CD4-positive, alpha-beta T cell (primary cell): ENCODE results near the gene MRPL47. TPM values are rescaled to one million over a fixed set of nuclear protein-coding genes. Genes with fewer than 3 reads are reported as not detected.

Experiments
- ATAC-seq: fragments of 200-7000 bp; cut with Tn5 transposase; one replicate; pipeline ENCODE4 v1.10.0; 2022; ENCODE audit warnings: mild to moderate bottlenecking; ENCODE audit not compliant: poor library complexity
- CTCF ChIA-PET: fragments of 350-600 bp; sonication (Branson Sonifier 250); formaldehyde crosslinking; loops from one replicate; lab custom pipeline; 2021; ENCODE audit warnings: antibody characterized with exemption, inconsistent platforms; lab: Charles Lee
- POLR2A ChIA-PET: fragments of 350-600 bp; sonication (Branson Sonifier 250); formaldehyde crosslinking; loops from one replicate; lab custom pipeline; 2021; ENCODE audit warnings: antibody characterized with exemption, inconsistent platforms; lab: Charles Lee
- DNase-seq, 14 experiments: peaks; one replicate each; pipeline ENCODE4 v3.0.0-alpha.2; 2013 to 2020; ENCODE audit warnings: mixed read lengths in 2 of 14
- H3K27ac ChIP-seq, 2 donors: one replicate each; pipeline versions ENCODE4 v1.5.1 to v1.7.0; 2013; ENCODE audit warnings: low read length in 2 of 2, low read depth in 1 of 2, mild to moderate bottlenecking in 1 of 2
- H3K27me3 ChIP-seq, 2 experiments: 1 replicate in 1 of 2; 2 replicates in 1 of 2; pipeline versions ENCODE4 v1.6.1 to v1.7.0; 2013; ENCODE audit warnings: low read length in 2 of 2, control low read depth in 1 of 2, mild to moderate bottlenecking in 1 of 2, moderate library complexity in 1 of 2; ENCODE audit not compliant: insufficient read depth in 2 of 2, control insufficient read depth in 1 of 2
- H3K36me3 ChIP-seq: one replicate; pipeline ENCODE4 v1.6.1; 2013; ENCODE audit warnings: low read length, control low read depth; ENCODE audit not compliant: insufficient read depth
- H3K4me1 ChIP-seq: one replicate; pipeline ENCODE4 v1.6.1; 2013; ENCODE audit warnings: low read length, control low read depth; ENCODE audit not compliant: insufficient read depth
- H3K4me3 ChIP-seq: one replicate; pipeline ENCODE4 v1.5.1; 2013; ENCODE audit warnings: mild to moderate bottlenecking, low read length, moderate library complexity
- H3K9me3 ChIP-seq, 2 experiments: 1 replicate in 1 of 2; 2 replicates in 1 of 2; pipeline versions ENCODE4 v1.6.1 to v1.7.0; 2013; ENCODE audit warnings: low read length in 2 of 2, mild to moderate bottlenecking in 2 of 2, control low read depth in 1 of 2, moderate library complexity in 1 of 2; ENCODE audit not compliant: control insufficient read depth in 1 of 2, insufficient read depth in 1 of 2
- H3K27ac Mint-ChIP-seq: one replicate; pipeline ENCODE4 v1.8.0; 2020; ENCODE audit warnings: mixed read lengths
- H3K27me3 Mint-ChIP-seq: one replicate; pipeline ENCODE4 v1.8.0; 2021; ENCODE audit warnings: mixed read lengths
- H3K36me3 Mint-ChIP-seq: one replicate; pipeline ENCODE4 v1.8.0; 2021; ENCODE audit warnings: low read depth, mixed read lengths
- H3K4me1 Mint-ChIP-seq: one replicate; pipeline ENCODE4 v1.8.0; 2021; ENCODE audit warnings: low read depth, mixed read lengths
- H3K4me3 Mint-ChIP-seq: one replicate; pipeline ENCODE4 v1.8.0; 2020; ENCODE audit warnings: mild to moderate bottlenecking, mixed read lengths
- H3K9me3 Mint-ChIP-seq: one replicate; pipeline ENCODE4 v1.8.0; 2020; ENCODE audit warnings: mixed read lengths
- intact Hi-C, 2 experiments: fragments of 100-400 bp; cut with DNase I in 1 of 2; cut with micrococcal nuclease in 1 of 2; formaldehyde crosslinking; loops; one replicate each; pipeline versions ENCODE4 v1.15.1 to v1.9.0; 2023 to 2025; cut with DNase I, micrococcal nuclease
- total RNA-seq, 174 experiments: library from RNA in 2 of 174; stranded (reverse) in 2 of 174; gene quantifications; one replicate each; pipeline ENCODE4 v1.2.3 and lab custom pipeline; 2021 to 2026
- TF ChIP-seq, protein P1 (sequence below): fragments of 200-600 bp; IDR thresholded peaks from one replicate; pipeline ENCODE4 v1.8.0; 2022; ENCODE audit warnings: antibody characterized with exemption, mild to moderate bottlenecking

MRPL47 gene
- total RNA-seq, 2 experiments from 2014 or later, result 24.8 to 28.6 TPM

DNA sequence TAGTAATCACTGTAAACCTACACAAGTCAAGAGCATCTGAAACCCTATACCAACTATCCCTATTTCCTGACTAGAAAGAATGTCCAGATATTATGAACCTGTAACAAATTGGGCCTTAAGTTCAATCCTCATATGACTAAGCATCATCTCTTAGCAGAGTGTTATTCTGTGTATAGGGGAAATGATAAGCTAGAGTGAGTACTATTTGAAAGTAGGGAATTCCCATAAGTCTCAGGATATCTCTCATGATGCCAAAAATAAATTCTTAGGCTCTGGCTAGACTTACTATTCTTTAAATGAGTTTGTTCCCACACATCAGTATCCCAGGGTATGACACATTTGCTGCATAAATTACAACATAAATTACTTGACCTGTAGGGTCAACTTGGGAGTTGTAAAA lies 15.3 kb downstream of the MRPL47 start:
- TF ChIP-seq, protein P1, sequence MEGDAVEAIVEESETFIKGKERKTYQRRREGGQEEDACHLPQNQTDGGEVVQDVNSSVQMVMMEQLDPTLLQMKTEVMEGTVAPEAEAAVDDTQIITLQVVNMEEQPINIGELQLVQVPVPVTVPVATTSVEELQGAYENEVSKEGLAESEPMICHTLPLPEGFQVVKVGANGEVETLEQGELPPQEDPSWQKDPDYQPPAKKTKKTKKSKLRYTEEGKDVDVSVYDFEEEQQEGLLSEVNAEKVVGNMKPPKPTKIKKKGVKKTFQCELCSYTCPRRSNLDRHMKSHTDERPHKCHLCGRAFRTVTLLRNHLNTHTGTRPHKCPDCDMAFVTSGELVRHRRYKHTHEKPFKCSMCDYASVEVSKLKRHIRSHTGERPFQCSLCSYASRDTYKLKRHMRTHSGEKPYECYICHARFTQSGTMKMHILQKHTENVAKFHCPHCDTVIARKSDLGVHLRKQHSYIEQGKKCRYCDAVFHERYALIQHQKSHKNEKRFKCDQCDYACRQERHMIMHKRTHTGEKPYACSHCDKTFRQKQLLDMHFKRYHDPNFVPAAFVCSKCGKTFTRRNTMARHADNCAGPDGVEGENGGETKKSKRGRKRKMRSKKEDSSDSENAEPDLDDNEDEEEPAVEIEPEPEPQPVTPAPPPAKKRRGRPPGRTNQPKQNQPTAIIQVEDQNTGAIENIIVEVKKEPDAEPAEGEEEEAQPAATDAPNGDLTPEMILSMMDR, result no peak
- Mint-ChIP-seq H3K27me3 (no peaks in the 10 kb centered on the region), H3K27ac (no peak overlapping the region), H3K36me3 (peaks cover 83% of the 10 kb centered on the region), H3K9me3 (no peaks in the 10 kb centered on the region), H3K4me1 (no peaks in the 10 kb centered on the region), H3K4me3 (no peak overlapping the region)
- H3K4me1 ChIP-seq, result no peaks in the 10 kb centered on the region
- no peak for DNase-seq
- H3K27ac ChIP-seq, result no peak overlapping the region
- peaks cover 79% of the 10 kb centered on the region for H3K36me3 ChIP-seq
- H3K4me3 ChIP-seq, result no peak overlapping the region
- ChIA-PET POLR2A (interaction anchor here (1.4 kb wide), 1 partner anchor 16 kb away, joined by 4 read pairs; the partner anchor contains the start of genes MRPL47 and NDUFB5), CTCF (no interaction called here)
- intact Hi-C loops, result no loop called here
- no peaks in the 10 kb centered on the region for H3K27me3 ChIP-seq
- ATAC-seq, result no peak
- no peaks in the 10 kb centered on the region for H3K9me3 ChIP-seq

GRCh38 chr3:179580992-179581391 lies 23.4 kb downstream of the MRPL47 start:
- Mint-ChIP-seq H3K4me3 (no peak overlapping the region), H3K9me3 (no peaks in the 10 kb centered on the region), H3K27ac (no peak overlapping the region), H3K4me1 (no peaks in the 10 kb centered on the region), H3K27me3 (no peaks in the 10 kb centered on the region), H3K36me3 (peaks cover 74% of the 10 kb centered on the region)
- Histone ChIP-seq H3K27me3 (no peaks in the 10 kb centered on the region), H3K9me3 (no peaks in the 10 kb centered on the region), H3K27ac (no peak overlapping the region), H3K4me1 (no peaks in the 10 kb centered on the region), H3K36me3 (peaks cover 85% of the 10 kb centered on the region), H3K4me3 (no peak overlapping the region)
- CTCF ChIA-PET, result interaction anchor here (0.7 kb wide), 1 partner anchor 15 kb away, joined by 3 read pairs; no protein-coding TSS in a partner anchor
- POLR2A ChIA-PET, result no interaction called here
- ATAC-seq (no peak), DNase-seq (no peak)
- intact Hi-C loops, result no loop called here
- TF ChIP-seq, protein P1, result no peak

DNA sequence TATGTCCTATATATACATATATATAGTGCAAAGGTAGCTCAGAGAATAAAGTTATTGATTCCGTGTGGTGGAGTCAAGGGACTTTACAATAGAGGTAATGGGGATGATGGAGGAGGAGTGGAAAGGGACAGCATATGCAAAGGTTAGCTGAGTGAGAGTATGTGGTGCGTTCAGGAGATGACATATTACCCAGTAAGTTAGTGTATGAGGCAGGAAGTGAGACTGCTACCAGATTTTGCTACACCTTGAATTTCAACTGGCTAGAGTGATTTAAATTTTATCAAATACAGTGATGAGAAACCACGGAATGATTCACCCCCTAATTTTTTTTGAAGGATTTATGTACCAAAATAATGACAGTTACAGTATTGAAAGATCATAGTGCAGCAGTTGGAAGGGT lies 38.9 kb downstream of the MRPL47 start:
- no peaks in the 10 kb centered on the region for H3K27me3 Mint-ChIP-seq
- H3K36me3 Mint-ChIP-seq, result peaks cover 25% of the 10 kb centered on the region
- CTCF ChIA-PET, result no interaction called here
- Histone ChIP-seq H3K27ac (no peak overlapping the region), H3K9me3 (no peaks in the 10 kb centered on the region), H3K36me3 (peaks cover 11% of the 10 kb centered on the region), H3K27me3 (no peaks in the 10 kb centered on the region), H3K4me3 (no peak overlapping the region), H3K4me1 (peaks cover 31% of the 10 kb centered on the region)
- peak overlapping the region; percentile 50 for H3K4me3 Mint-ChIP-seq
- H3K27ac Mint-ChIP-seq, result peak overlapping the region; percentile 1
- TF ChIP-seq, protein P1, result no peak
- DNase-seq (peak in 1 of 14 experiments; percentile 2), ATAC-seq (no peak)
- POLR2A ChIA-PET, result interaction anchor here (0.7 to 1.3 kb wide), 2 partner anchors 39 to 88 kb away, joined by 3 to 4 read pairs; partner anchors contain the start of genes MRPL47 and NDUFB5
- intact Hi-C loops, result loop anchor here in 1 of 2 experiments (2.0 kb wide), 1 partner anchor 85 kb away; no protein-coding TSS in a partner anchor
- no peaks in the 10 kb centered on the region for H3K9me3 Mint-ChIP-seq
- peaks cover 35% of the 10 kb centered on the region for H3K4me1 Mint-ChIP-seq
